NCI-H187 treated with DMSO at 0.1 percent for 48 hours (cell line): ENCODE measurements around the gene PSMB10.
"Not testable (repeated sequence)": the region's sequence is repeated elsewhere in the genome, so short reads cannot be mapped to it uniquely, and the experiment has no call there.

Source experiments
- DNase-seq: peaks from one replicate; lab custom pipeline; 2025; lab: John Stamatoyannopoulos, UW

Gene PSMB10

GRCh38 chr16:67936124-67936879 is at the start of gene PSMB10:
Gene PSMB10, minus strand, starts transcription at chr16:67936850. Its CDS starts 101 bp downstream, at chr16:67936749.
- no peak for DNase-seq

- no peak for DNase-seq
Measured at GRCh38 chr16:67982011-67982696, 45.5 kb upstream of the PSMB10 start.

GRCh38 chr16:67979955-67980678 is 43.5 kb upstream of the PSMB10 start, which contains the start of gene DPEP3:
Gene DPEP3, minus strand, starts transcription at chr16:67980499. Its CDS starts 119 bp downstream, at chr16:67980380.
- DNase-seq: no peak

- no peak for DNase-seq
Measured at GRCh38 chr16:67977469-67978227, 41.0 kb upstream of the PSMB10 start.

GRCh38 chr16:67977005-67977404 is 40.4 kb upstream of the PSMB10 start:
- DNase-seq: no peak

- DNase-seq: no peak
Measured at GRCh38 chr16:67976205-67976604, 39.6 kb upstream of the PSMB10 start.

- no peak for DNase-seq
Measured at GRCh38 chr16:67975321-67976105, 38.9 kb upstream of the PSMB10 start.

- DNase-seq: not testable (repeated sequence)
Measured at GRCh38 chr16:67972285-67972684, 35.6 kb upstream of the PSMB10 start.

- no peak for DNase-seq
Measured at GRCh38 chr16:67971111-67971510, 34.5 kb upstream of the PSMB10 start.

- DNase-seq: no peak
Measured at GRCh38 chr16:67969254-67970039, 32.8 kb upstream of the PSMB10 start.

GRCh38 chr16:67968400-67969253 is 32.0 kb upstream of the PSMB10 start, which contains the start of gene SLC12A4:
Gene SLC12A4, minus strand, starts transcription at chr16:67968637. Its CDS starts 84 bp downstream, at chr16:67968553.
- DNase-seq: no peak

- no peak for DNase-seq
Measured at GRCh38 chr16:67967958-67968399, 31.3 kb upstream of the PSMB10 start.

GRCh38 chr16:67967183-67967957 is 30.7 kb upstream of the PSMB10 start:
- no peak for DNase-seq

- no peak for DNase-seq
Measured at GRCh38 chr16:67966549-67967182, 30.0 kb upstream of the PSMB10 start.

- DNase-seq: no peak
Measured at GRCh38 chr16:67965668-67966548, 29.3 kb upstream of the PSMB10 start.

GRCh38 chr16:67964477-67965131 is 28.0 kb upstream of the PSMB10 start:
- no peak for DNase-seq
